ENCODE data around the gene RBM33. TPM values are rescaled to one million over a fixed set of nuclear protein-coding genes. Genes with fewer than 3 reads are reported as not detected.
A peak's percentile ranks its signal among the peaks of the same experiment; 100 is the strongest.

RBM33 gene
- total and polyA plus RNA-seq, 2 donors, result 23.5 to 58.5 TPM

GRCh38 chr7:155756322-155756721 is 111.9 kb downstream of the RBM33 start:
- Histone ChIP-seq H3K9me3 (ENCODE audit: control insufficient read depth in 2 of 2, insufficient read depth in 1 of 2, low read length in 1 of 2) (peaks cover 0 to 5% of the 10 kb centered on the region in 2 donors), H3K27me3 (ENCODE audit: control insufficient read depth in 2 of 2, insufficient read depth in 1 of 2, low read length in 1 of 2) (no peaks in the 10 kb centered on the region), H3K4me1 (ENCODE audit: control insufficient read depth in 2 of 2, insufficient read depth in 2 of 2, low read length in 2 of 2) (peaks cover 32 to 57% of the 10 kb centered on the region in 2 donors), H3K4me3 (ENCODE audit: low read length in 2 of 2) (no peak overlapping the region), H3K27ac (ENCODE audit: low read depth in 1 of 2, low read length in 1 of 2) (peak overlapping the region in 1 of 2 donors; percentile 13), H3K36me3 (ENCODE audit: control insufficient read depth in 2 of 2, insufficient read depth in 2 of 2, low read length in 1 of 2) (peaks cover 13 to 34% of the 10 kb centered on the region in 2 donors)
- 97% methylated on average over 9 of the region's 9 CpGs for WGBS
- no peak for DNase-seq (ENCODE audit: low read depth in 6 of 9, low spot score in 9 of 9)

- Histone ChIP-seq H3K4me3 (ENCODE audit: low read length in 2 of 2) (no peak overlapping the region), H3K9me3 (ENCODE audit: control insufficient read depth in 2 of 2, insufficient read depth in 1 of 2, low read length in 1 of 2) (peaks cover 0 to 5% of the 10 kb centered on the region in 2 donors), H3K27me3 (ENCODE audit: control insufficient read depth in 2 of 2, insufficient read depth in 1 of 2, low read length in 1 of 2) (no peaks in the 10 kb centered on the region), H3K27ac (ENCODE audit: low read depth in 1 of 2, low read length in 1 of 2) (no peak overlapping the region), H3K4me1 (ENCODE audit: control insufficient read depth in 2 of 2, insufficient read depth in 2 of 2, low read length in 2 of 2) (peaks cover 40 to 65% of the 10 kb centered on the region in 2 donors), H3K36me3 (ENCODE audit: control insufficient read depth in 2 of 2, insufficient read depth in 2 of 2, low read length in 1 of 2) (peaks cover 13 to 36% of the 10 kb centered on the region in 2 donors)
- WGBS, result 97% methylated on average over 10 of the region's 10 CpGs
- no peak for DNase-seq (ENCODE audit: low read depth in 6 of 9, low spot score in 9 of 9)
Measured at GRCh38 chr7:155758348-155758747, 113.9 kb downstream of the RBM33 start.

GRCh38 chr7:155759740-155760430 is 115.4 kb downstream of the RBM33 start:
- Histone ChIP-seq H3K4me3 (ENCODE audit: low read length in 2 of 2) (no peak overlapping the region), H3K36me3 (ENCODE audit: control insufficient read depth in 2 of 2, insufficient read depth in 2 of 2, low read length in 1 of 2) (peaks cover 13 to 41% of the 10 kb centered on the region in 2 donors), H3K27ac (ENCODE audit: low read depth in 1 of 2, low read length in 1 of 2) (no peak overlapping the region), H3K27me3 (ENCODE audit: control insufficient read depth in 2 of 2, insufficient read depth in 1 of 2, low read length in 1 of 2) (no peaks in the 10 kb centered on the region), H3K9me3 (ENCODE audit: control insufficient read depth in 2 of 2, insufficient read depth in 1 of 2, low read length in 1 of 2) (peaks cover 0 to 5% of the 10 kb centered on the region in 2 donors), H3K4me1 (ENCODE audit: control insufficient read depth in 2 of 2, insufficient read depth in 2 of 2, low read length in 2 of 2) (peaks cover 37 to 68% of the 10 kb centered on the region in 2 donors)
- DNase-seq (ENCODE audit: low read depth in 6 of 9, low spot score in 9 of 9), result no peak
- WGBS, result 95% methylated on average over 9 of the region's 9 CpGs

GRCh38 chr7:155761162-155761561 is 116.7 kb downstream of the RBM33 start:
- Histone ChIP-seq H3K27ac (ENCODE audit: low read depth in 1 of 2, low read length in 1 of 2) (peak overlapping the region in 1 of 2 donors; percentile 22), H3K4me3 (ENCODE audit: low read length in 2 of 2) (no peak overlapping the region), H3K36me3 (ENCODE audit: control insufficient read depth in 2 of 2, insufficient read depth in 2 of 2, low read length in 1 of 2) (peaks cover 18 to 54% of the 10 kb centered on the region in 2 donors), H3K27me3 (ENCODE audit: control insufficient read depth in 2 of 2, insufficient read depth in 1 of 2, low read length in 1 of 2) (no peaks in the 10 kb centered on the region), H3K4me1 (ENCODE audit: control insufficient read depth in 2 of 2, insufficient read depth in 2 of 2, low read length in 2 of 2) (peaks cover 47 to 76% of the 10 kb centered on the region in 2 donors), H3K9me3 (ENCODE audit: control insufficient read depth in 2 of 2, insufficient read depth in 1 of 2, low read length in 1 of 2) (peaks cover 0 to 5% of the 10 kb centered on the region in 2 donors)
- 96% methylated on average over 5 of the region's 5 CpGs for WGBS
- DNase-seq (ENCODE audit: low read depth in 6 of 9, low spot score in 9 of 9), result no peak

- H3K27ac ChIP-seq (ENCODE audit: low read depth in 1 of 2, low read length in 1 of 2), result peak overlapping the region; percentile 71 to 99
Measured at GRCh38 chr7:155762036-155762435, 117.6 kb downstream of the RBM33 start.

GRCh38 chr7:155762655-155763054 is 118.2 kb downstream of the RBM33 start:
- Histone ChIP-seq H3K4me3 (ENCODE audit: low read length in 2 of 2) (no peak overlapping the region), H3K4me1 (ENCODE audit: control insufficient read depth in 2 of 2, insufficient read depth in 2 of 2, low read length in 2 of 2) (peaks cover 43 to 81% of the 10 kb centered on the region in 2 donors)

More at GRCh38 chr7:155762036-155762435, 117.6 kb downstream of the RBM33 start:
- no peak for DNase-seq (ENCODE audit: low read depth in 6 of 9, low spot score in 9 of 9)
- H3K9me3 ChIP-seq (ENCODE audit: control insufficient read depth in 2 of 2, insufficient read depth in 1 of 2, low read length in 1 of 2), result peaks cover 0 to 5% of the 10 kb centered on the region in 2 donors
- peaks cover 45 to 76% of the 10 kb centered on the region in 2 donors for H3K4me1 ChIP-seq (ENCODE audit: control insufficient read depth in 2 of 2, insufficient read depth in 2 of 2, low read length in 2 of 2)
- H3K27me3 ChIP-seq (ENCODE audit: control insufficient read depth in 2 of 2, insufficient read depth in 1 of 2, low read length in 1 of 2), result no peaks in the 10 kb centered on the region
- peaks cover 22 to 59% of the 10 kb centered on the region in 2 donors for H3K36me3 ChIP-seq (ENCODE audit: control insufficient read depth in 2 of 2, insufficient read depth in 2 of 2, low read length in 1 of 2)
- H3K4me3 ChIP-seq (ENCODE audit: low read length in 2 of 2), result no peak overlapping the region
- WGBS, result 97% methylated on average over 4 of the region's 4 CpGs

GRCh38 chr7:155763122-155763521 is 118.7 kb downstream of the RBM33 start:
- H3K27ac ChIP-seq (ENCODE audit: low read depth in 1 of 2, low read length in 1 of 2), result peak overlapping the region in 1 of 2 donors; percentile 99

More at GRCh38 chr7:155762655-155763054, 118.2 kb downstream of the RBM33 start:
- WGBS, result 92% methylated on average over 10 of the region's 10 CpGs
- peaks cover 0 to 3% of the 10 kb centered on the region in 2 donors for H3K9me3 ChIP-seq (ENCODE audit: control insufficient read depth in 2 of 2, insufficient read depth in 1 of 2, low read length in 1 of 2)
- no peaks in the 10 kb centered on the region for H3K27me3 ChIP-seq (ENCODE audit: control insufficient read depth in 2 of 2, insufficient read depth in 1 of 2, low read length in 1 of 2)
- H3K36me3 ChIP-seq (ENCODE audit: control insufficient read depth in 2 of 2, insufficient read depth in 2 of 2, low read length in 1 of 2), result peaks cover 19 to 60% of the 10 kb centered on the region in 2 donors
- H3K27ac ChIP-seq (ENCODE audit: low read depth in 1 of 2, low read length in 1 of 2), result peak overlapping the region in 1 of 2 donors; percentile 99
- peak in 1 of 9 donors; percentile 13 for DNase-seq (ENCODE audit: low read depth in 6 of 9, low spot score in 9 of 9)

GRCh38 chr7:155763691-155764437 is 119.4 kb downstream of the RBM33 start:
- Histone ChIP-seq H3K4me3 (ENCODE audit: low read length in 2 of 2) (peak overlapping the region; percentile 46 to 48), H3K27me3 (ENCODE audit: control insufficient read depth in 2 of 2, insufficient read depth in 1 of 2, low read length in 1 of 2) (no peaks in the 10 kb centered on the region), H3K9me3 (ENCODE audit: control insufficient read depth in 2 of 2, insufficient read depth in 1 of 2, low read length in 1 of 2) (no peaks in the 10 kb centered on the region), H3K4me1 (ENCODE audit: control insufficient read depth in 2 of 2, insufficient read depth in 2 of 2, low read length in 2 of 2) (peaks cover 46 to 82% of the 10 kb centered on the region in 2 donors), H3K27ac (ENCODE audit: low read depth in 1 of 2, low read length in 1 of 2) (peak overlapping the region; percentile 88 to 99), H3K36me3 (ENCODE audit: control insufficient read depth in 2 of 2, insufficient read depth in 2 of 2, low read length in 1 of 2) (peaks cover 13 to 59% of the 10 kb centered on the region in 2 donors)
- peak in 6 of 9 donors; percentile 71 to 91 (median 78) for DNase-seq (ENCODE audit: low read depth in 6 of 9, low spot score in 9 of 9)
- 7% methylated on average over 27 of the region's 27 CpGs for WGBS

More at GRCh38 chr7:155763122-155763521, 118.7 kb downstream of the RBM33 start:
- peak in 1 of 9 donors; percentile 37 for DNase-seq (ENCODE audit: low read depth in 6 of 9, low spot score in 9 of 9)
- Histone ChIP-seq H3K27me3 (ENCODE audit: control insufficient read depth in 2 of 2, insufficient read depth in 1 of 2, low read length in 1 of 2) (no peaks in the 10 kb centered on the region), H3K4me3 (ENCODE audit: low read length in 2 of 2) (peak overlapping the region in 1 of 2 donors; percentile 48), H3K9me3 (ENCODE audit: control insufficient read depth in 2 of 2, insufficient read depth in 1 of 2, low read length in 1 of 2) (no peaks in the 10 kb centered on the region), H3K4me1 (ENCODE audit: control insufficient read depth in 2 of 2, insufficient read depth in 2 of 2, low read length in 2 of 2) (peaks cover 46 to 86% of the 10 kb centered on the region in 2 donors), H3K36me3 (ENCODE audit: control insufficient read depth in 2 of 2, insufficient read depth in 2 of 2, low read length in 1 of 2) (peaks cover 20 to 61% of the 10 kb centered on the region in 2 donors)
- 93% methylated on average over 10 of the region's 10 CpGs for WGBS

- DNase-seq (ENCODE audit: low read depth in 6 of 9, low spot score in 9 of 9), result peak in 7 of 9 donors; percentile 73 to 95 (median 84)
- Histone ChIP-seq H3K4me3 (ENCODE audit: low read length in 2 of 2) (peak overlapping the region; percentile 46 to 48), H3K27ac (ENCODE audit: low read depth in 1 of 2, low read length in 1 of 2) (peak overlapping the region; percentile 88 to 99), H3K9me3 (ENCODE audit: control insufficient read depth in 2 of 2, insufficient read depth in 1 of 2, low read length in 1 of 2) (no peaks in the 10 kb centered on the region), H3K4me1 (ENCODE audit: control insufficient read depth in 2 of 2, insufficient read depth in 2 of 2, low read length in 2 of 2) (peaks cover 46 to 82% of the 10 kb centered on the region in 2 donors), H3K27me3 (ENCODE audit: control insufficient read depth in 2 of 2, insufficient read depth in 1 of 2, low read length in 1 of 2) (no peaks in the 10 kb centered on the region), H3K36me3 (ENCODE audit: control insufficient read depth in 2 of 2, insufficient read depth in 2 of 2, low read length in 1 of 2) (peaks cover 17 to 64% of the 10 kb centered on the region in 2 donors)
- 9% methylated on average over 7 of the region's 7 CpGs for WGBS
Measured at GRCh38 chr7:155764438-155764793, 120.0 kb downstream of the RBM33 start.
